H1 (cell line): Measurements from ENCODE around the gene ELMO3. TPM values are rescaled to one million over a fixed set of nuclear protein-coding genes. Genes with fewer than 3 reads are reported as not detected.

Experiments used
- CTCF ChIA-PET: fragments of 300-600 bp; sonication (Branson Sonifier 250); formaldehyde crosslinking; loops from one replicate; lab custom pipeline; 2021; ENCODE audit not compliant: partially characterized antibody; lab: Charles Lee
- POLR2A ChIA-PET: fragments of 300-600 bp; sonication (Branson Sonifier 250); formaldehyde crosslinking; loops from one replicate; lab custom pipeline; 2021; ENCODE audit warnings: inconsistent platforms; ENCODE audit not compliant: partially characterized antibody; lab: Charles Lee
- DNase-seq, 2 experiments: peaks; one replicate each; pipeline versions ENCODE4 v3.0.0 to v3.0.0-alpha.2; 2010 to 2022; ENCODE audit warnings: low spot score in 2 of 2, low read depth in 1 of 2, mixed read lengths in 1 of 2
- FAIRE-seq: peaks from 2 replicates; lab custom pipeline; 2011; peaks lifted over from hg19 to GRCh38; lab: Jason Lieb, UNC
- H2AFZ ChIP-seq: 2 replicates; pipeline ENCODE4 v1.8.1; 2012; ENCODE audit warnings: low read length, inconsistent platforms
- H2AK5ac ChIP-seq: 2 replicates; pipeline ENCODE4 v1.6.1; 2013; ENCODE audit warnings: low read depth, low read length
- H2BK120ac ChIP-seq: replicated peaks from 2 replicates; pipeline ENCODE3; 2013; ENCODE audit warnings: low read depth, low read length, inconsistent platforms
- H2BK12ac ChIP-seq: 2 replicates; pipeline ENCODE4 v1.6.1; 2013; ENCODE audit warnings: low read depth, low read length
- H2BK15ac ChIP-seq: 2 replicates; pipeline ENCODE4 v1.6.1; 2013; ENCODE audit warnings: low read length
- H2BK20ac ChIP-seq: 2 replicates; pipeline ENCODE4 v1.6.1; 2013; ENCODE audit warnings: low read length
- H2BK5ac ChIP-seq: 2 replicates; pipeline ENCODE4 v1.6.1; 2013; ENCODE audit warnings: low read depth, low read length
- H3K14ac ChIP-seq: 2 replicates; pipeline ENCODE4 v1.6.1; 2013; ENCODE audit warnings: inconsistent platforms; ENCODE audit not compliant: insufficient read length
- H3K18ac ChIP-seq: 2 replicates; pipeline ENCODE4 v1.6.1; 2013; ENCODE audit warnings: low read length; ENCODE audit errors: extremely low read depth
- H3K23ac ChIP-seq: 2 replicates; pipeline ENCODE4 v1.6.1; 2013; ENCODE audit warnings: inconsistent platforms; ENCODE audit not compliant: insufficient read length
- H3K23me2 ChIP-seq: 2 replicates; pipeline ENCODE4 v1.6.1; 2013; ENCODE audit warnings: low read depth, low read length
- H3K27ac ChIP-seq: 2 replicates; pipeline ENCODE4 v1.6.1; 2011; ENCODE audit warnings: low read depth, low read length, inconsistent platforms
- H3K27me3 ChIP-seq, 4 experiments: replicated peaks in 1 of 4; 1 replicate in 1 of 4; 2 replicates in 3 of 4; pipeline versions ENCODE4 v1.6.1 to v1.8.1; 2011 to 2013; ENCODE audit warnings: low read length in 3 of 4, mild to moderate bottlenecking in 3 of 4, inconsistent platforms in 2 of 4, mixed read lengths in 2 of 4, moderate library complexity in 1 of 4; ENCODE audit not compliant: control insufficient read depth in 3 of 4, insufficient read depth in 3 of 4; ENCODE audit errors: extremely low read depth in 1 of 4
- H3K36me3 ChIP-seq, 4 experiments: 2 replicates each; pipeline versions ENCODE4 v1.6.1 to v1.8.1; 2011 to 2013; ENCODE audit warnings: mild to moderate bottlenecking in 4 of 4, low read length in 3 of 4, moderate library complexity in 2 of 4, control low read depth in 1 of 4, inconsistent platforms in 1 of 4; ENCODE audit not compliant: insufficient read depth in 4 of 4, control insufficient read depth in 2 of 4
- H3K4ac ChIP-seq: replicated peaks from 2 replicates; pipeline ENCODE3; 2013; ENCODE audit warnings: low read length, low read depth, mixed read lengths, inconsistent platforms; ENCODE audit not compliant: insufficient read length
- H3K4me1 ChIP-seq, 4 experiments: replicated peaks in 1 of 4; 1 replicate in 1 of 4; 2 replicates in 3 of 4; pipeline versions ENCODE4 v1.6.1 to v1.8.1; 2011 to 2013; ENCODE audit warnings: low read length in 3 of 4, inconsistent platforms in 2 of 4, mixed read lengths in 1 of 4; ENCODE audit not compliant: insufficient read depth in 4 of 4, control insufficient read depth in 3 of 4
- H3K4me2 ChIP-seq, 2 experiments: 2 replicates each; pipeline versions ENCODE4 v1.6.1 to v1.8.1; 2011 to 2013; ENCODE audit warnings: low read depth in 2 of 2, low read length in 2 of 2, control low read depth in 1 of 2, inconsistent platforms in 1 of 2, mild to moderate bottlenecking in 1 of 2; ENCODE audit not compliant: insufficient read depth in 1 of 2
- H3K4me3 ChIP-seq, 4 experiments: fragments of 200-600, 300-600 bp in 1 of 4; sonication (generic), shearing (Covaris generic), sonication (Bioruptor Twin) in 1 of 4; 2 replicates each; pipeline versions ENCODE4 v1.5.1 to v1.8.1; 2011 to 2016; ENCODE audit warnings: low read length in 4 of 4, low read depth in 3 of 4, control low read depth in 2 of 4, inconsistent platforms in 2 of 4, mild to moderate bottlenecking in 2 of 4, mixed read lengths in 1 of 4, moderate library complexity in 1 of 4; ENCODE audit not compliant: insufficient read depth in 2 of 4; ENCODE audit errors: extremely low read depth in 1 of 4
- H3K56ac ChIP-seq: replicated peaks from 2 replicates; pipeline ENCODE3; 2013; ENCODE audit warnings: low read depth, mild to moderate bottlenecking, mixed read lengths, low read length, inconsistent platforms; ENCODE audit not compliant: insufficient read length
- H3K79me1 ChIP-seq: 2 replicates; pipeline ENCODE4 v1.6.1; 2013; ENCODE audit warnings: low read depth, low read length, control low read depth
- H3K79me2 ChIP-seq, 2 experiments: 2 replicates each; pipeline versions ENCODE4 v1.6.1 to v1.8.1; 2012 to 2013; ENCODE audit warnings: low read length in 2 of 2, mild to moderate bottlenecking in 2 of 2, inconsistent platforms in 1 of 2; ENCODE audit not compliant: insufficient read depth in 2 of 2, control insufficient read depth in 1 of 2
- H3K9ac ChIP-seq, 4 experiments: replicated peaks in 1 of 4; 1 replicate in 1 of 4; 2 replicates in 3 of 4; pipeline versions ENCODE4 v1.6.1 to v1.8.1; 2011 to 2013; ENCODE audit warnings: low read depth in 3 of 4, low read length in 3 of 4, control low read depth in 2 of 4, mild to moderate bottlenecking in 2 of 4, moderate library complexity in 2 of 4, inconsistent platforms in 1 of 4; ENCODE audit errors: extremely low read depth in 1 of 4
- H3K9me3 ChIP-seq, 2 experiments: 2 replicates each; pipeline versions ENCODE4 v1.6.1 to v1.8.1; 2012 to 2013; ENCODE audit warnings: mild to moderate bottlenecking in 2 of 2, moderate library complexity in 2 of 2, control low read depth in 1 of 2, inconsistent platforms in 1 of 2, low read depth in 1 of 2, low read length in 1 of 2, mixed read lengths in 1 of 2; ENCODE audit not compliant: insufficient read depth in 2 of 2
- H4K20me1 ChIP-seq, 2 experiments: replicated peaks in 1 of 2; 2 replicates each; pipeline versions ENCODE3 to v1.8.1; 2011 to 2013; ENCODE audit warnings: inconsistent platforms in 2 of 2, low read length in 2 of 2, mild to moderate bottlenecking in 1 of 2; ENCODE audit not compliant: insufficient read depth in 2 of 2, control insufficient read depth in 1 of 2
- H4K5ac ChIP-seq: 2 replicates; pipeline ENCODE4 v1.6.1; 2013; ENCODE audit warnings: low read length, low read depth, mixed read lengths, inconsistent platforms; ENCODE audit not compliant: insufficient read length
- H4K8ac ChIP-seq: 2 replicates; pipeline ENCODE4 v1.8.0; 2013; ENCODE audit warnings: mild to moderate bottlenecking, moderate library complexity, low read length, inconsistent platforms; ENCODE audit not compliant: insufficient read depth; ENCODE audit errors: extremely low read depth
- H4K91ac ChIP-seq: replicated peaks from 2 replicates; pipeline ENCODE3; 2013; ENCODE audit warnings: low read length, mixed read lengths, inconsistent platforms; ENCODE audit not compliant: insufficient read length
- ASH2L ChIP-seq: fragments of 200-600, 300-600 bp; sonication (generic); IDR thresholded peaks from one replicate; pipeline ENCODE4 v1.7.1; 2017; ENCODE audit warnings: low read length
- CEBPB ChIP-seq: IDR thresholded peaks from 2 replicates; pipeline ENCODE4 v1.6.1; 2012; ENCODE audit warnings: low read depth, low read length
- CHD1 ChIP-seq: IDR thresholded peaks from 2 replicates; pipeline ENCODE4 v1.6.1; 2012; ENCODE audit warnings: low read depth, low read length, improper control_type of control experiment
- CHD2 ChIP-seq: IDR thresholded peaks from 2 replicates; pipeline ENCODE4 v1.6.1; 2012; ENCODE audit warnings: low read length, improper control_type of control experiment
- EP300 ChIP-seq, 2 experiments: IDR thresholded peaks; 1 replicate in 1 of 2; 2 replicates in 1 of 2; pipeline ENCODE4 v1.6.1; 2011 to 2012; ENCODE audit warnings: low read depth in 2 of 2, low read length in 2 of 2, mild to moderate bottlenecking in 2 of 2, borderline replicate concordance in 1 of 2, inconsistent platforms in 1 of 2, moderate library complexity in 1 of 2
- EZH2 ChIP-seq: fragments of 200-600 bp; sonication (generic); IDR thresholded peaks from 2 replicates; pipeline ENCODE4 v1.7.1; 2012; ENCODE audit warnings: low read depth, mild to moderate bottlenecking, moderate library complexity, low read length, inconsistent platforms; ENCODE audit not compliant: severe bottlenecking
- HDAC2 ChIP-seq, 2 experiments: fragments of 300-600 bp in 1 of 2; sonication (generic) in 1 of 2; IDR thresholded peaks; 2 replicates each; pipeline ENCODE4 v1.6.1; 2011 to 2012; ENCODE audit warnings: low read depth in 2 of 2, low read length in 2 of 2, mild to moderate bottlenecking in 2 of 2, moderate library complexity in 2 of 2, borderline replicate concordance in 1 of 2, inconsistent platforms in 1 of 2
- KDM1A ChIP-seq: fragments of 200-600, 300-600 bp; sonication (generic); IDR thresholded peaks from 2 replicates; pipeline ENCODE4 v1.7.1; 2016; ENCODE audit warnings: mild to moderate bottlenecking, low read length, borderline replicate concordance
- SIN3A ChIP-seq, 2 experiments: IDR thresholded peaks in 1 of 2; conservative IDR thresholded peaks in 1 of 2; 2 replicates each; pipeline ENCODE4 v1.6.1; 2011 to 2012; ENCODE audit warnings: low read length in 2 of 2, improper control_type of control experiment in 1 of 2, low read depth in 1 of 2, mild to moderate bottlenecking in 1 of 2
- WGBS, 2 experiments: shearing (Covaris generic) in 1 of 2; methylation state at CpG; one replicate each; pipeline versions ENCODE4 v1.1.6 to v1.1.7; 2013 to 2015; ENCODE audit warnings: low lambda C conversion rate in 2 of 2, mixed read lengths in 2 of 2, inconsistent platforms in 1 of 2, low coverage in 1 of 2, missing lambda C conversion rate in 1 of 2; ENCODE audit not compliant: insufficient replicate concordance in 2 of 2, insufficient coverage in 1 of 2, insufficient read length in 1 of 2; ENCODE audit errors: extremely low coverage in 1 of 2, missing lambda C conversion rate in 1 of 2; 5-methylcytosine and 5-hydroxymethylcytosine counted together
- polyA plus RNA-seq, 7 experiments: library from polyadenylated mRNA; depleted of rRNA in 3 of 7; stranded (reverse) in 5 of 7; unstranded in 2 of 7; fragments of >200 nt in 5 of 7; fragments of 200-250 nt in 2 of 7; gene quantifications; 1 replicate in 5 of 7; 2 replicates in 1 of 7; 4 replicates in 1 of 7; pipeline versions ENCODE4 v1.2.1 to v1.2.3, GENCODE V29; 2011 to 2013; ENCODE audit warnings: missing spikeins in 2 of 7, mixed read lengths in 2 of 7
- total RNA-seq: library from RNA; stranded (reverse); fragmentation: NEBNext Ultra II Directional; extraction: Animal tissue kit (Norgen Biotek cat#: 25700); gene quantifications from 2 replicates; pipeline ENCODE4 v1.2.1, GENCODE V29; 2021
- TF ChIP-seq, protein P1 (sequence below): IDR thresholded peaks from 2 replicates; pipeline ENCODE4 v1.6.1; 2012; ENCODE audit warnings: inconsistent platforms

The ELMO3 gene
- total and polyA plus RNA-seq, 2 of the 8 experiments (the other 6 are each of a cell fraction or from before 2014, with no cell fraction given): 9.6 to 10.9 TPM

DNA sequence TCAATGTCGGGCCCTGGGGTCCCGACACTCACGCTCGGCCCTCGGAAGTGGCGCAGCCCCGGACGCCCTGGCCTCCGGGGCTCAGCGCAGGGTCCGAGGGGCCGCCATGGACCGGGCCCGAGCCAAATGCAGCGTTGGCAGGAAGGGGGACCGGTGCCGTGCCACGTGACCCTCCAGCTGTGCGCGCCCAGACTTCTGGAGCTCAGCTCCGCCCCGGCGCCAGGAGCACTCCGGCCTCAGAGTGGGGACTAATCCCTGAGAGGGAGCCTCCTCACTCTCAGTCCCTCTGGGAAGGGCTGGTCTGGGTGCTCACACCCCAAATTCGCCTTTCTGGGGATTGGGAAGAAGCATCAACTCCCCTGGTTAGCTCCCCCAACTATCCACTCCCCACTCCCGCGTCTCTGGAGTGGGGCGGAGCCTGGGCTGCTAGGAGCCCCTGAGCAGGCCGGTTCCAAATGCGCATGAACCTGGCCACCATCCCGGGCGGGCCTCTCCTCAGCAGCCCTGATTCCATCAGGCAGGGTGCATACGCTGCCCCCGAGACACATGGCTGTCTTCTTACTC, 48.0 kb upstream of the ELMO3 start, which contains the start of gene B3GNT9:
Gene B3GNT9 (minus strand): TSS at position 166 of the 564 bp plus-strand sequence. CDS start 513 bp downstream, outside the sequence.
- peak within 1 kb of the TSS; percentile 95; the same call in 1 of the 2 replicates for H2AFZ ChIP-seq
- H2BK12ac ChIP-seq: peak within 1 kb of the TSS; percentile 39; the same call in 1 of the 2 replicates
- ChIA-PET CTCF (interaction anchor here (0.6 to 14.1 kb wide), 25 partner anchors 10 to 363 kb away, joined by 3 to 291 read pairs (median 4); partner anchors contain the start of genes CES3, FBXL8, HSF4 and NOL3), POLR2A (interaction anchor here (0.8 to 2.5 kb wide), 11 partner anchors 10 to 175 kb away, joined by 3 to 12 read pairs (median 4); partner anchors contain the start of gene HSF4)
- no peaks in the 10 kb centered on the region for H3K79me2 ChIP-seq
- peak within 1 kb of the TSS; percentile 62 to 75 (median 72) for H3K4me3 ChIP-seq
- no peak within 1 kb of the TSS; the same call in 1 of the 2 replicates for H2BK5ac ChIP-seq
- no peak within 1 kb of the TSS for H3K27ac ChIP-seq
- H3K4me1 ChIP-seq: peaks cover 0 to 13% (median 9%) of the 10 kb centered on the region in 4 experiments; a peak in 5 of 7 replicates
- peak in 1 of 2 experiments; percentile 88 for DNase-seq
- peak within 1 kb of the TSS; percentile 97 for H3K18ac ChIP-seq
- H3K4ac ChIP-seq: peak within 1 kb of the TSS; percentile 47
- peak within 1 kb of the TSS; percentile 80 to 92 for H3K4me2 ChIP-seq
- H2BK20ac ChIP-seq: no peak within 1 kb of the TSS
- peaks cover 6 to 30% of the 10 kb centered on the region in 2 experiments for H4K20me1 ChIP-seq
- peak within 1 kb of the TSS; percentile 96 for H4K8ac ChIP-seq
- no peak for FAIRE-seq
- peak within 1 kb of the TSS in 3 of 4 experiments; percentile 15 to 45 (median 42); a peak in 5 of 7 replicates for H3K9ac ChIP-seq
- H2BK120ac ChIP-seq: peak within 1 kb of the TSS; percentile 75
- peak within 1 kb of the TSS; percentile 39 for H3K56ac ChIP-seq
- H3K9me3 ChIP-seq: no peaks in the 10 kb centered on the region; a peak in 1 of 4 replicates
- no peak within 1 kb of the TSS for H2AK5ac ChIP-seq
- peaks cover 17% of the 10 kb centered on the region; the same call in 1 of the 2 replicates for H3K23me2 ChIP-seq
- H3K36me3 ChIP-seq: peaks cover 8 to 15% (median 12%) of the 10 kb centered on the region in 4 experiments; a peak in 5 of 8 replicates
- no peak within 1 kb of the TSS for H3K23ac ChIP-seq
- peak within 1 kb of the TSS; percentile 83 for H4K5ac ChIP-seq
- no peak within 1 kb of the TSS for H3K14ac ChIP-seq
- H3K79me1 ChIP-seq: no peaks in the 10 kb centered on the region
- peak within 1 kb of the TSS; percentile 97; the same call in 1 of the 2 replicates for H2BK15ac ChIP-seq
- 2% methylated on average over 33 of the region's 34 CpGs; no CpG with 5 or more reads in 1 of the 2 experiments for WGBS, 2 experiments
- no peak within 1 kb of the TSS for H4K91ac ChIP-seq
- H3K27me3 ChIP-seq: peaks cover 34 to 56% (median 47%) of the 10 kb centered on the region in 4 experiments
- TF ChIP-seq ASH2L (peak; percentile 73), SIN3A (conservative IDR thresholded peaks at IDR 0.05 in 1 of 2, IDR thresholded peaks at IDR 0.05 in 1 of 2; ENCODE audit: low read depth in 1 of 2, low read length in 2 of 2) (peak in 1 of 2 experiments; percentile 22; a peak in 1 of 4 replicates), HDAC2 (IDR thresholded peaks at IDR 0.05; ENCODE audit: borderline replicate concordance in 1 of 2, low read depth in 2 of 2, low read length in 2 of 2) (0 out of 4 replicates have a peak, but pooled peaks of 1 of the 2 experiments have one; percentile 20), CHD1 (no peak), KDM1A (no peak), CEBPB (no peak), EZH2 (peak; percentile 40), EP300 (IDR thresholded peaks at IDR 0.05; ENCODE audit: borderline replicate concordance in 1 of 2, low read depth in 2 of 2, low read length in 2 of 2) (no peak), CHD2 (no peak)
- TF ChIP-seq, protein P1, sequence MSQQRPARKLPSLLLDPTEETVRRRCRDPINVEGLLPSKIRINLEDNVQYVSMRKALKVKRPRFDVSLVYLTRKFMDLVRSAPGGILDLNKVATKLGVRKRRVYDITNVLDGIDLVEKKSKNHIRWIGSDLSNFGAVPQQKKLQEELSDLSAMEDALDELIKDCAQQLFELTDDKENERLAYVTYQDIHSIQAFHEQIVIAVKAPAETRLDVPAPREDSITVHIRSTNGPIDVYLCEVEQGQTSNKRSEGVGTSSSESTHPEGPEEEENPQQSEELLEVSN: peak; percentile 59
